Fibroblast of lung (primary cell): Measurements from ENCODE around the gene WSCD2. TPM values are rescaled to one million over a fixed set of nuclear protein-coding genes. Genes with fewer than 3 reads are reported as not detected.

ENCODE experiments used
- DNase-seq, 2 donors: peaks; one replicate each; pipeline versions ENCODE4 v3.0.0 to v3.0.0-alpha.2; 2010; ENCODE audit warnings: low read depth in 2 of 2
- H2AFZ ChIP-seq: 2 replicates; pipeline ENCODE4 v1.5.1; 2012; ENCODE audit warnings: low read length, control low read depth, inconsistent platforms
- H3K27ac ChIP-seq: 2 replicates; pipeline ENCODE4 v1.5.1; 2011; ENCODE audit warnings: low read length, control low read depth; ENCODE audit not compliant: insufficient read depth
- H3K27me3 ChIP-seq: 2 replicates; pipeline ENCODE4 v1.5.1; 2011; ENCODE audit warnings: mild to moderate bottlenecking, low read length; ENCODE audit not compliant: control insufficient read depth, insufficient read depth
- H3K36me3 ChIP-seq: 2 replicates; pipeline ENCODE4 v1.5.1; 2011; ENCODE audit warnings: low read length; ENCODE audit not compliant: control insufficient read depth, insufficient read depth
- H3K4me1 ChIP-seq: 2 replicates; pipeline ENCODE4 v1.5.1; 2011; ENCODE audit warnings: low read length; ENCODE audit not compliant: control insufficient read depth, insufficient read depth; ENCODE audit errors: extremely low read depth
- H3K4me2 ChIP-seq: 2 replicates; pipeline ENCODE4 v1.5.1; 2011; ENCODE audit warnings: low read length, control low read depth; ENCODE audit not compliant: insufficient read depth; ENCODE audit errors: extremely low read depth
- H3K4me3 ChIP-seq, 4 experiments: fragments of 200-600 bp in 1 of 4; sonication (generic) in 1 of 4; replicated peaks in 1 of 4; 2 replicates each; pipeline ENCODE4 v1.5.1; 2011 to 2016; ENCODE audit warnings: low read length in 4 of 4, low read depth in 3 of 4, mild to moderate bottlenecking in 3 of 4, control low read depth in 2 of 4, inconsistent platforms in 1 of 4, mixed read lengths in 1 of 4; ENCODE audit not compliant: insufficient read depth in 1 of 4; ENCODE audit errors: control extremely low read depth in 1 of 4
- H3K79me2 ChIP-seq: 2 replicates; pipeline ENCODE4 v1.5.1; 2012; ENCODE audit warnings: mild to moderate bottlenecking, low read length, inconsistent platforms; ENCODE audit not compliant: control insufficient read depth, insufficient read depth
- H3K9ac ChIP-seq: 2 replicates; pipeline ENCODE4 v1.5.1; 2011; ENCODE audit warnings: mild to moderate bottlenecking, low read length, control low read depth; ENCODE audit not compliant: insufficient read depth
- H3K9me3 ChIP-seq: 2 replicates; pipeline ENCODE4 v1.5.1; 2012; ENCODE audit warnings: low read depth, low read length; ENCODE audit not compliant: control insufficient read depth, insufficient read depth
- H4K20me1 ChIP-seq: 2 replicates; pipeline ENCODE4 v1.5.1; 2011; ENCODE audit warnings: low read length; ENCODE audit not compliant: control insufficient read depth, insufficient read depth; ENCODE audit errors: extremely low read depth
- CTCF ChIP-seq, 2 donors: IDR thresholded peaks in 1 of 2; conservative IDR thresholded peaks in 1 of 2; 1 replicate in 1 of 2; 2 replicates in 1 of 2; pipeline ENCODE4 v1.5.1; 2011 to 2012; ENCODE audit warnings: low read length in 2 of 2, control low read depth in 1 of 2, inconsistent platforms in 1 of 2, low read depth in 1 of 2, mild to moderate bottlenecking in 1 of 2
- EZH2 ChIP-seq: IDR thresholded peaks from 2 replicates; pipeline ENCODE4 v1.5.1; 2012; ENCODE audit warnings: low read length, control low read depth, mild to moderate bottlenecking; ENCODE audit errors: missing control alignments
- polyA plus RNA-seq, 2 donors: library from polyadenylated mRNA; depleted of rRNA in 1 of 2; stranded (reverse) in 1 of 2; unstranded in 1 of 2; fragments of >200 nt; gene quantifications; 2 replicates each; pipeline ENCODE4 v1.2.1, GENCODE V29; 2011 to 2012; ENCODE audit warnings: missing spikeins in 1 of 2
- total RNA-seq: library from RNA; depleted of rRNA; stranded (reverse); fragments of >200 nt; gene quantifications from 2 replicates; pipeline ENCODE4 v1.2.1, GENCODE V29; 2014

WSCD2 gene
- total and polyA plus RNA-seq, 2 donors (not counting 1 experiment from before 2014, with no cell fraction given): not detected

DNA sequence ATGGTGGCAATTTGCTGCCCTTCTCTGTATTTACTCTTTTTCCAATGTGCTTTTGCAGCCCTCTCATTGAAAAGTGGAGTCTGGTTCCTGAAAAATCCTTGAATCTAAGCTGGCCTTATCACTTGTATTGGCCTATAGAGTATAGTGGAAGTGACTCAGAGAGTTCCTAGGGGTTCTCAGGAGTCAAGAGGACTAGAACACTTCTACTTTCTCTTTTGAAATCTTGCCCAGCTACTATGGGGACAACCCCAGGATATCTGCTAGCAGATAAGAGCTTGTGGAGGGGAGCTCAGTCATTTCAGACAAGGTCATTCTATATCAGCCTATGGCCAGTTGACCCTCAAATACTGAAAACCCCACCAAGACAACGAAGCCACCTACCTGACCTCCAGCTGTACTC is 26.7 kb upstream of the WSCD2 start:
- Histone ChIP-seq H3K36me3 (no peaks in the 10 kb centered on the region), H3K9ac (no peak overlapping the region), H3K4me1 (no peaks in the 10 kb centered on the region), H3K27ac (no peak overlapping the region), H3K4me2 (no peak overlapping the region), H3K4me3 (no peak overlapping the region), H2AFZ (no peak overlapping the region), H4K20me1 (no peaks in the 10 kb centered on the region), H3K79me2 (no peaks in the 10 kb centered on the region), H3K9me3 (no peaks in the 10 kb centered on the region), H3K27me3 (no peaks in the 10 kb centered on the region)
- no peak for DNase-seq
- TF ChIP-seq EZH2 (no peak), CTCF (conservative IDR thresholded peaks at IDR 0.05 in 1 of 2, IDR thresholded peaks at IDR 0.05 in 1 of 2; ENCODE audit: low read depth in 1 of 2, low read length in 2 of 2) (no peak)

DNA sequence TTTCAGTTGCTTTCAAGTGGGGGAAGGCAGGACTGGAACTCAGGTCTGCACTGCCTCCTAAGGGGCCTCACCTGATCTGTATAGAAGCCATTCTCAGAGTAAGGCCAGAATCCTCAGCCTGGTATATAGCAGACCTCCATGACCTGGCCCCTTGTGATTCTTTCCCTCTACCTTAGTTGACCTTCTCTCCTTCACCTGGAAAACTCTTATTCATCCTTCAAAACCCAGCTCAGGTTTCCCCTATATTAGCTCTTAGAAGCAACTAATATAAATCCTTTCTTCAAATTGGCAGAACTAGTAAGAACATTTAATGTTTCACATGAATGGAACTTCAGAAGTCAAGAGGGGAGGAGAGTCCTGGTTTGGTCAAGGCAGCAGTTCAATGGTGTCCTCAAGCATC is 26.0 kb upstream of the WSCD2 start:
- Histone ChIP-seq H2AFZ (no peak overlapping the region), H3K4me1 (no peaks in the 10 kb centered on the region), H3K27me3 (no peaks in the 10 kb centered on the region), H3K4me2 (no peak overlapping the region), H3K27ac (no peak overlapping the region), H3K79me2 (no peaks in the 10 kb centered on the region), H3K4me3 (no peak overlapping the region), H4K20me1 (no peaks in the 10 kb centered on the region), H3K36me3 (no peaks in the 10 kb centered on the region), H3K9me3 (no peaks in the 10 kb centered on the region), H3K9ac (no peak overlapping the region)
- TF ChIP-seq CTCF (conservative IDR thresholded peaks at IDR 0.05 in 1 of 2, IDR thresholded peaks at IDR 0.05 in 1 of 2; ENCODE audit: low read depth in 1 of 2, low read length in 2 of 2) (no peak), EZH2 (no peak)
- DNase-seq: no peak

DNA sequence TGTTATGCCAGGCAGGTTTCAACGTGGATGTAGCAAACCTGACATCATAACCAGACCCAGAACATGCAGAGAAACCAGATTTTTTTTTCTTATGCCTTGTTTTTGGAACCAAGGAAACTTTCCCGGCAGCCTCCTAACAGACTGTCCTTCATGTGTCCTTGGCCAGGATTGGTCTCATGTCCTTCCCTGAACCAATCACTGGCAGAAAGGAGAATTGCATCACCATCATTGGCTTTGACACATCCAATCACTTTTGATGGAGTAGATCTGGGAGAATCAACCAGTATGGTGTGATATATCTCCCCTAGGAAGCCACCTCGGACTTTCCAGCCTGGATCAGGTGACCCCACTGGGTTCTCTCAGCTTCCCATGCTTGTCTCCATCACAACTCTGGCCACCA is 25.6 kb upstream of the WSCD2 start:
- H3K9ac ChIP-seq: no peak overlapping the region
- no peak overlapping the region for H3K4me2 ChIP-seq
- no peaks in the 10 kb centered on the region for H3K79me2 ChIP-seq
- no peaks in the 10 kb centered on the region for H3K36me3 ChIP-seq
- no peaks in the 10 kb centered on the region for H3K4me1 ChIP-seq
- no peaks in the 10 kb centered on the region for H3K27me3 ChIP-seq
- H3K27ac ChIP-seq: no peak overlapping the region
- H2AFZ ChIP-seq: no peak overlapping the region
- no peaks in the 10 kb centered on the region for H3K9me3 ChIP-seq
- H4K20me1 ChIP-seq: no peaks in the 10 kb centered on the region
- no peak overlapping the region for H3K4me3 ChIP-seq
- TF ChIP-seq CTCF (conservative IDR thresholded peaks at IDR 0.05 in 1 of 2, IDR thresholded peaks at IDR 0.05 in 1 of 2; ENCODE audit: low read depth in 1 of 2, low read length in 2 of 2) (no peak), EZH2 (no peak)
- no peak for DNase-seq
